ENCODE data around the gene MMRN2. TPM values are rescaled to one million over a fixed set of nuclear protein-coding genes. Genes with fewer than 3 reads are reported as not detected.

Gene MMRN2
- polyA plus RNA-seq, 3 donors: 6.1 to 56.1 (median 22.4) TPM

DNA sequence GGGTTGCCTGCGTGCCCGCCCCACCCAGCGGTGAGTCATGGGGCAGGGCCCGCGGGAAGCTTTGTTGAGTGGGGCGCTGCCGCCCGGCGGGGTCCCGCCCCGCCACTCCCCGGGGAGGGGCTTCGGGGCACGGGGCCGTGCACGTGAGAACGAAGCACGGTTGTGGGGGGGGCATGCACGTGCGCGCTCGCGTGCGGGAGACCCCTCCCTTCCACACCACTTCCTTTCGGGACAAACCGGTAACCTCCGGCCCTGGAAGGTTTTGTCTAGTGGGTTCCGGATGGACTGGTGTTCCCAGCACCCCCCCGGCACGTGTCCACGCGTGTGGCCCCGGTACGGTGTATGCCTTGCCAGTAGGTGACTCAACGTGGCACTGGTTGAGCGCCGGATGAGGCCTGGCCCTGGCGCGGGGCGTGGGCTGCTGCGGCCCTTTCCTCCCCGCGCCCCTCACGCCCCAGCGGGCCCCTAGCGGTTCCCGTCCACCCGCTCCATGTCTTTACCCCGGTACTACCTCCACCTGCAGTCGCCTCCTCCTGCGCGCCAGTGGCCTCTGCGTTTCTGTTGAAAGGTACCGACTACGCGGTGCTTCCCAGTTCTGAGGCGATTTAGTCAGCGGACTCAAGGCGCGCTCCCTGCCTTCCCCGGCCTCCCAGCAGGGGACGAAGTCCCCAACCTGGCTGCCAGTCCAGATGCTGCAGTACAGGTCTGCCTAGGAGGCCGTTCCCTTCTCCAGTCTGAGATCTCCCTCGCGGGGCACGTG, 14.0 kb upstream of the MMRN2 start:
- peak overlapping the region; percentile 75 for H3K27ac ChIP-seq (ENCODE audit: low read depth, low read length)
- 4 to 13% (median 12%) methylated on average over 63 to 66 of the region's 66 CpGs for WGBS, 3 donors

DNA sequence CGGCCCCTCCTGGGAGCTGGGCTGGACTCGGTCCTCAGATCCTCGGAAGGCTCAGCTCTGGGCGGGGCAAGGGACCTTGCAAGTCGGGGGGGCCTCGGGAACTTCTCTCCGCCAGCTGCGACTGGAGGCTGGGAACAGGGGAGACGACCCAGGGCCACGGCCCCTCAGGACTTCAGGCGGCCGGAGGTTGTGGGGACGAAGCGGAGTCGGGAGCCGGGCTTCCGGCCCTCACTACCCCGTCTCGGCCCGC, 13.5 kb upstream of the MMRN2 start:
- peak overlapping the region; percentile 75 for H3K27ac ChIP-seq (ENCODE audit: low read depth, low read length)
- 0 to 2% (median 1%) methylated on average over 16 to 20 of the region's 20 CpGs for WGBS, 3 donors

DNA sequence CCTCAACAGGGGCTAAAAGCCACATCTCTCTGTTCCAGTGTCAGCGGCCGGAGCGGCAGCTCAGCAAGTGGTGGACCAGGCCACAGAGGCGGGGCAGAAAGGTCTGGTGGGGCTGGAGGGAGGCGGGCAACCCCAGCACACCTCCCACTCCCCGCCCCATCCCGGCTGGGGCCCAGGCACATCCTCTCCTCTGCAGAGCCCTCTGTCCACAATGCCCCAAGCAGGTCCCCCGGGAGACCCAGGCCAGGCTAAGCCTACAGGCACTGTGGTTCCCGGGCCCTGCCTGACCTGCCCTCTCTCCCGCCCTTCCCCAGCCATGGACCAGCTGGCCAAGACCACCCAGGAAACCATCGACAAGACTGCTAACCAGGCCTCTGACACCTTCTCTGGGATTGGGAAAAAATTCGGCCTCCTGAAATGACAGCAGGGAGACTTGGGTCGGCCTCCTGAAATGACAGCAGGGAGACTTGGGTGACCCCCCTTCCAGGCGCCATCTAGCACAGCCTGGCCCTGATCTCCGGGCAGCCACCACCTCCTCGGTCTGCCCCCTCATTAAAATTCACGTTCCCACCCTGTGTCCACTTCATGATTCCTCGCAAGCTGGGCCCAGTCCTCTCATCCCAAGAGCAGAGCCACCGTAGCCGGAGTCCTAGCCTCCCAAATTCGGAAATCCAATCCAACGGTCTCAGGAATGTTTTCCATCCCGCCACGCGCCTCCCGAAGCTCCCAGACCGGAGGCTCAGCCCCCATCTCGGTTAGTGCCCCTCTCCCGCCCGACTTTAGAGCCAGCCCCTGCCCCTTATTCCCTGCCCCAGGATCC, 13.0 kb upstream of the MMRN2 start:
- H3K27ac ChIP-seq (ENCODE audit: low read depth, low read length): peak overlapping the region; percentile 75
- WGBS, 3 donors: 13 to 26% (median 17%) methylated on average over 30 of the region's 30 CpGs

DNA sequence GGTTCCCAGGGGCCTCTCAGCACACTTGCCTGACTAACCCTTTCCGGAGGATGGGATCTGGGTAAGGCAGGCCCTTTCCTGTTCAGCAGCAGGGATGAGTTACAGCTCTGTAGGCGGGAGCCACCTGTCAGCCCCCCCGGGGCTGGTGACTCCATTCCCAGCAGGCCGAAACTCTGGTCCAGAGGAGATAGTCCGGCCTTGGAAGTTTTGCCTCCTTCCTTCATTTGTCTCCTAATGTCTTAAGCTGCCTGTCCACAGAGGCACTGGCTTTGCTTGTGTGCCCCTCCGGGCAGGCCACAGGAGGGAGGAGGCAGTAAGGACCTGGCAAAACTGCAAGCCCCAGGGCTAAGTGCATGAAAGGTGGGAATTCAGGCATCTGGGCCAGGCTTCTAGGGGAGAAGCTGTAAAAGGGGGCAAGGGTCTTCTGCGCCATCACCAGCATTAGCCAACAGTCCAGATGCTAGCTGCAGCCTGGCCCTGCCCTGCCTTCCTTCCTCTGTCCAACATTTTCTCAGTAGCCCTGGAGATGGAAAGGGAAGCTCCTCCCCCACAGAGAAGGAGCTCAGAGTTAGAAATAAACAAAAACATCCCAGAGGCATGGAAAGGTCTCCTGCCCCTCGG, 12.1 kb upstream of the MMRN2 start:
- WGBS, 3 donors: 37 to 60% (median 47%) methylated on average over 8 of the region's 8 CpGs
- H3K27ac ChIP-seq (ENCODE audit: low read depth, low read length): no peak overlapping the region

DNA sequence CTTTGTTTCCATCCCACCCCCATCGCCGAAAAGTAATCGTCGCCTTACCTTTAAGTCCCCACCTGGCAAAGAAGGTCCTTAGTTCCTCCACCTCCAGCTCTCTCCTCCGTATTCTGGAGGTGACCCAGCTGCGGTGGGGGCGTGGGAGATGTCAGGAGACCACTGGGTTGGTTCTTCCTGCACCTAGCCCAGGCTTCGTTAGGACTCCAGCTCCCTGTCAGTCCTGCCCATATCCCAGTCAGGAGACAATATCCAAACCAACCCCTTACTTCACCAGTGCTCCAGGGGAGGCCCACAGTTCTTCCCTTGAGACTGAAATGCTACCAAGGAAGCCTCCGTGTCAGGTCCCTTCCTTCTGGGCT, 11.6 kb upstream of the MMRN2 start:
- WGBS, 3 donors: 35 to 63% (median 45%) methylated on average over 9 of the region's 9 CpGs

DNA sequence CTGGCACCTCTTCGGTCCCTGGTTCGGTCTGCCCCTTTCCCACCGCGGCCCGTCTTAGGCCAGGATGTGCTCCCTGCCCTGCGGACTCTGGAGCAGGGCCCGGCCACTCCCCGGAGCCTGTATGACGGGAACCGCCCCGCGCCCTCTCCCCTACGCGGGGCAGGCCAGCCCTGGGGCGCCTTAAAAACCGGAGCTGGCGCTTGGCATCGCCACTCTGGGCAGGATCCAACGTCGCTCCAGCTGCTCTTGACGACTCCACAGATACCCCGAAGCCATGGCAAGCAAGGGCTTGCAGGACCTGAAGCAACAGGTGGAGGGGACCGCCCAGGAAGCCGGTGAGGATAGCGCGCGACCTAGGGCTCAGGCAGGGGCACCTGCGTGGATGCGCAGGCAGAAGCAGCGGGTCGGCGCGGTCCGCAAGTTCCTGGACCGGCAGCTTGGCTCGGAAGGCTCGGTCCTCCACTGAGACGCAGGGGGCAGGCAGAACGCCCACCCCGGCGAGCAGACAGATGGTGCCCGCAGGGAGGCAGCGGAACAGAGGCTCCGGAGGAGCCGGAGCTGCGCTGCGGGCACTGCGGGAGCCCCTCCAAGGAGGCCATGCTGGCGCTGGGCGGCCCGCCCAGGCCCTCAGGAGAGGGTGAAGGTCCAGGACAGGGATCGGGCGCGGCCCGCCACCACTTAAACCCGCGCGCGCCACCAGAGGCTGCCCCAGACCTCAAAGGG, 11.0 kb upstream of the MMRN2 start, which contains the start of gene ADIRF:
Gene ADIRF (plus strand): TSS at position 212 of the 723 bp plus-strand sequence. CDS start 63 bp downstream, at position 275.
- 13 to 27% (median 16%) methylated on average over 56 to 59 of the region's 59 CpGs for WGBS, 3 donors
- H3K27ac ChIP-seq (ENCODE audit: low read depth, low read length): no peak within 1 kb of the TSS

More for the DNA sequence above, 11.6 kb upstream of the MMRN2 start:
- no peak overlapping the region for H3K27ac ChIP-seq (ENCODE audit: low read depth, low read length)

DNA sequence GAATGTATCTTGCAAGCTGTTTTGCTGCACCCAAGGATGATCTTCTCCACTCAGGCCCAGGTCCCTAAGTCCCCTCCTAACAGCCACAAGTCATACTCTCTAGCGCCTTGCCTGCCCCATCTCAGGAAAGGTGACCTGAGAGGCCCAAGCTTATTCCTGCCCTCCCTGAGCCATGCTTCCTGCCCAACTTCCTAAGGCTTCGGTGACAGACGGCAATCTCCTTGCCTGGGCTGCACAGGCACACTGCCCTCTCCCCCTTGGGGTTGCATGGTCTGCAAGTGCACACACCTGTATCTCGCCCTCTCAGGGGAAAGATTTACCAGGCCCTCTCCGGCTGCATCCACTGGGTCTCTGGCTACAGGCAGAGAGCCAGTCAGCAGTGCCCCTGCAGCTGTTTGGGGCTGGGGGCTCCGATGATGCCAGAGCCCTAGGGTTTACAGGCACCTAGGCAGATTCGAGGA, 10.1 kb upstream of the MMRN2 start:
- 65 to 89% (median 70%) methylated on average over 7 of the region's 7 CpGs for WGBS, 3 donors
- H3K27ac ChIP-seq (ENCODE audit: low read depth, low read length): no peak overlapping the region

DNA sequence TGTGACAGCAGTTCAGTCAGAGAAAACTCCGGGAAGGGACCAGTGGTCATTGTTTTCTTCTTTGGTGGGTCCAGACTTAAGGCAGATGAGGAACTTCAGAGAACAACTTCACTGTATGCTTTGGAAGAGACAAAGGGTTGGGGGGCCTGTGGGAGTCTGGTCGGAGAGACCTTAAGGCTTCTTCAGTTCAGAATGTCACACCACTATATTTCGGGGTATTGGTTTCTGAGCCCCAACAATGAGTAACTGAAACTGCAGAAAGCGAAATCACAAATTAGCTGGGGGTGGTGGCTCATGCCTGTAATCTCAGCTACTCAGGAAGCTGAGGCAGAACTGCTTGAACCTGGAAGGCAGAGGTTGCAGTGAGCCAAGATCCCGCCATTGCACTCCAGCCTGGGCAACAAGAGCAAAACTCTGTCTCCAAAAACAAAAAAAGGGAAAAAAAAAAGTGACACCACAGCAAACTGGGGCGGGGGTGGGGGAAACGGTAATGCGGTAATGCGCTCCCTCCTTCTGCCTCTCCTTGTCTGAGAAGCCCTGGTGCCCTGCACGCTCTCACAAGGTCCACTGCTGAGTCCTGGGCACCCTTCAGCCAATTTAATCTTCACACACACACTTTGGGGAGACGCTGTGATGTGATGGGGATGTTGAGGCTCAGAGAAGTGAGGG, 8.7 kb upstream of the MMRN2 start:
- 43 to 70% (median 44%) methylated on average over 11 of the region's 11 CpGs for WGBS, 3 donors
- no peak overlapping the region for H3K27ac ChIP-seq (ENCODE audit: low read depth, low read length)

DNA sequence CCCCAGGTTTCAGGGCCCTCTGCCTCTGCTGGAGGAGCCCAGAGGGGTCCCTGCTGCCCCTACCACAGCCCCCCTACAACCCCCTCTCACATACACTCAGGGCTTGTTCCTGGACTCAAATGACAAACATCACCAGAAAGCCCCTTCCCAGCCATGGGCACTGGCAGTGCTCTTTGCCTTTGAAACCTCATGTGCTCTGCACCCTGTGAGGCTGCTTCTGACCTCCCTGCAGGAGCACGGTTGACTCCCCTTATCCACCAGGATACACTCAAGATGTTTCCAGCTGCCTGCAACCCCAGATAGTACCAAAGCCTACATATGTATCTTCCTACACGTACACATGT, 7.4 kb upstream of the MMRN2 start:
- 84 to 92% (median 87%) methylated on average over 2 of the region's 2 CpGs for WGBS, 3 donors
- H3K27ac ChIP-seq (ENCODE audit: low read depth, low read length): no peak overlapping the region

DNA sequence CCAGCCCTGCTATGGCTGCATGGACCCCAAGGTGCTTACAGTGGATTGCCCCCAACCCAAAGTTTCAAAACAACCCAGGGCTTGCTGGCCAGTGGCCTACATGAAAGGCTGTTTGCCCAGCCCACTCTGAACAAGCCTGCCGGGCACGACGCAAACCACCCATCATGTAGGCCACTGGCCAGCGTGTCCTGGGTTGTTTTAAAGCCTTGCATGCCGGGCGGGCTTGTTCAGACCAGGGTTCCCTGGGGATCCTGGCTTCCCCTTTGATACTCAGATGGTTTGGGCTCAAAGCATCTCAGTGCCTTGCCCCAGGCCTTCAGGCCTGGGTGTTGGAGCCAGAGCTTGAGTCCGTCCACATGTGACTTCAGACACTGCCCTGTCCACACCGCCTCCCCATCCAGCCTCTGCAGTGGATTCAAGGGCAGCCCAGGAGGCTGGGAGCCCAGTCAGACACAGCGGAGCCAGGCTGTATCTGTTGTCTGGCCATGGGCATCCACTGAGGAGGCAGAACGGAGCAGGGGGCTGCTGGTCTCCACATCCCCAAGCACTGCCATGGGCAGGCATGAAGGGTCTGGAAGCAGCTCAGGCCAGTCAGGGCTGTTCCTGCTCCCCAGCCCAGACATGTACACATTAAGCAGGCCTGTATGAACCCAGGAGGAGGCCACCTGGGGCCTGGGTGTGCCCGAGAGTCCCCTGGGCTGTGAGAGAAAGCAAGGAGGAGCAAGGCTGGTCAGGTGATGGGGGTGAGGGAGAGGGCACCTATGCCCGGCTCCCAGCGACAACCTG, 6.8 kb upstream of the MMRN2 start:
- H3K27ac ChIP-seq (ENCODE audit: low read depth, low read length): no peak overlapping the region
- WGBS, 3 donors: 78 to 85% (median 79%) methylated on average over 13 of the region's 13 CpGs

DNA sequence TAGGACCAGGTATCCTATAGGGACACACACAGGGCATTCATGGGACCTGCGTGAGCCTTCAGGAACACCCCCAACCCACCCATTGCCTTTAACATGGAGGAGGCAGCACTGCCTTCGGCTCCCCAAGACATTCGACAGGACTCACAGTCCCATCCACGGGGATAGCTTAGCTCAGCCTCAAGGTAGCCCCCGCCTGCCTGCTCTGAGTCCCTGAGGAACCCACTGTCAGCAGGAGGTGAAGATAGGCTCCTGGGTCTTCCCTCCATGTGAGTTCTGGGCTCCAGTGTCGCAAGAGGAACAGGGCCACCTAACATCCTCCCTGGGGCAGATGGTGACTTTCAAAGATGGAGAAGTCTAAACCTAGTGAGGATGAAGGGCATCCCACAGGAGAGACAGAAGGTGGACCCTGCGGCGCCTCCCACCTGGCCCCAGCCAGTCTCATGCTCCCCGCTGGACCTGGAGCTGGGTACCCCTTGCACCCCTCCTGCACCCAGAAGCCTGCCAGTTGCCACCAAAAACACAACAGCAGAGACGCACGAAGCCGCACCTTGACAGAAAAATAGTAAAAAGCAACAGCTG, 6.0 kb upstream of the MMRN2 start:
- H3K27ac ChIP-seq (ENCODE audit: low read depth, low read length): no peak overlapping the region
- WGBS, 3 donors: 92 to 95% (median 93%) methylated on average over 12 of the region's 12 CpGs

DNA sequence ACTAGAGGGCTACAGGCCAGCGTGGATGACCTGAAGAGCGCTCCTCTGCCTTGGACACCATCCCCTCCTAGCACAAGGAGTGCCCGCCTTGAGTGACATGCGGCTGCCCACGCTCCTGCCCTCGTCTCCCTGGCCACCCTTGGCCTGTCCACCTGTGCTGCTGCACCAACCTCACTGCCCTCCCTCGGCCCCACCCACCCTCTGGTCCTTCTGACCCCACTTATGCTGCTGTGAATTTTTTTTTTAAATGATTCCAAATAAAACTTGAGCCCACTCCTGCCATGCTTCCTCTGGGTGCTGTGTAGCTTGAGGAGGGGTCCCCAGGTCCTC, 5.5 kb upstream of the MMRN2 start:
- WGBS, 3 donors: 92 to 95% (median 94%) methylated on average over 7 of the region's 7 CpGs
- no peak overlapping the region for H3K27ac ChIP-seq (ENCODE audit: low read depth, low read length)

DNA sequence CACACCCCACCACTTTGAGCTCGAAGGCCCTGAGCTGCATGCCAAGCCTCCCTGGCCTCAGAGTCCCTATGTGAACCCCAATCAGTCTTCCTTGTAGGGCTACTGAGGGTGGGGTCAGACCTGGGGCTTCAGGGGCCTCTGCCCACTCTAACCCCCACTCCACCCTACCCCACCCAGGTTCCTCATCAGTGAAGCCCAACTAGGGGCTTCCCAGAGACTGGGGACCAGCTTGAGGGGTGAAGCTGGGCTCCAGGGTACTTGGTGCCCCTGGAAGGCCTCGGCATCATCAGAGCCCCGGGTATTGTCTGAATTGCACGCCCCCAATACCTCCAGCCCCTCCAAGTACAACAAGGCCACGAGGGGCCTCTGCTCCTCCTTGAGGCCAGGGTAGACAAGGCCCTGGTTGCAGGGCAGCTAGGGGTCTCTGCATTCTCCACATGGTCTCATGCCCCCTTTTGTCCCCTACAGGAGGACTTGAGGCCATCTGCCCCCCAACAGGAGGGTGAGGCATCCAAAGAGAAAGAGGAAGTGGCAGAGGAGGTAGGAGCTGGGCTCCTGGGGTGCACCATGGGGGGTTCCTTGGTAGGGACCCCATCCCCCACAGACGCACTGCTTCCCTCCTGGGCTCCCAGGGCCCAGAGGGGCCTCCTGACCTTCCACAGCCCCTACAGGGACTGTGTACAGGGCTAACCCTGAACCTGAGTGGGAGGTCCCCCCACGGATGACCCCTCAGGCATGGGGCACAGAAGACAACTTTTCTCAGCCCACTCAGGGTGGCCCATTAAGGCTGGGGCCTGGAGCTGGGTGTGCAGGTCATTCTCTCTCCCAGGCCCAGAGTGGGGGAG, 4.9 kb upstream of the MMRN2 start:
- H3K27ac ChIP-seq (ENCODE audit: low read depth, low read length): no peak overlapping the region
- 82 to 83% (median 82%) methylated on average over 7 of the region's 7 CpGs for WGBS, 3 donors

DNA sequence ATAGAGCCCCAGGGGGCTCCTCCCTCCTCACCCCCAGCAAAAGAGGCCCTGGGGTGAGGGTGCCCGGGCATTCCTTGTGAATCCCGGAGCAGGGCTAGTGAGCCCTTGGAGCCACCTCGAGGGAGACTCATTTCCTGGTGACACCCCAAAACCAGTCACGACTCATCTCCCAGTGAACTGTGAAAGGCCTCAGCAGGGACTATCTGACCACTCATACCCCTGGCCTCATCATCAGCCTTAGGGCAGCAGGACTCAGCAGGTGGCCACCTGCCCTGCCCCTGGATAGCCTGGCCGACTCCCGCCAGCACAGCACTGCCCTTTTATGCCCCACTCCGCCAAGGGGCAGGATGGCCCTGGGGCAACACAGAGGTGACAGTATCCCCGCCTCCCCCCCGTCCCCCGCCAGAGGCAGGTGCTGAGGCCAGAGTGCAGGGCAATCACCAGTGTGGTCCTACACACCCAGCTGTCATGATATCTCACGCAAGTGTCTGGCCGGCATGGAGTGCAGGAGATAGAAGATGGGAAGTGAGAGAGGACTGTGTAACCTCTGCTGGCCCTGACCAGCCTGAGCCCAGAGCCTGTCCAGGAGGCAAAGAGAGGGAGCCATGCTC, 4.2 kb upstream of the MMRN2 start:
- 88 to 91% (median 90%) methylated on average over 12 of the region's 12 CpGs for WGBS, 3 donors
- no peak overlapping the region for H3K27ac ChIP-seq (ENCODE audit: low read depth, low read length)

DNA sequence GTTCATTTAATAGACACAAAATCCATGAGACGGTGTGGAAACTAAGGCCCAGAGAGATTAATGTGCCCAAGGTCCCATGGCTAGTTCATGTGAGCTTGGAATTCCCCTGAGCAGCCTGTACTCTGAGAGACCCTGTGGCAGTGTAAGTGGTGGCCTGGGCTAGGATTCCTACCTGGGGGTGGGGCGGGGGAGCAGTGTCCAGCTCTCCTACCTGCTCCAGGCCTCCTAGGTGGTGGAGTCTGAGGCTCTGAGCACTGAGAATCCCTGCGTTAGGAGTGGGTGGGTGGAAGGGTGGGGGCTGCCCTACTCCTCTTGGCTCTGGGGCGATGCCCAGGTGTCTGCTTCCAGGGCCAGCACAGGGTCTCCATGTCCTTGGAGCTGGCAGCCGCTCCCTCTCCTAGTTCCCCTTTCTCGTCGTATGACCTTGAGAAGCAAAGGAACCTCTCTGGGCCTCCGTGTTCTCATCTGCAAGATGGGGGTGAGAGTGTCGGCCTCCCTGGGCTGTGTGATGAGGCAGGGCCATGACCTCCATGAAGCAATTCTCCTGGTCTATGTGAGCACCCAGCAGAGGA, 3.5 kb upstream of the MMRN2 start:
- no peak overlapping the region for H3K27ac ChIP-seq (ENCODE audit: low read depth, low read length)
- 60 to 84% (median 78%) methylated on average over 9 of the region's 9 CpGs for WGBS, 3 donors

All from adipose tissue (tissue), 3 donors.